HepG2 (cell line): ENCODE measurements around the gene DLST. TPM values are rescaled to one million over a fixed set of nuclear protein-coding genes. Genes with fewer than 3 reads are reported as not detected.

ENCODE experiments used
- DMAP1 ChIP-seq: IDR thresholded peaks from 2 replicates; pipeline ENCODE4 v1.6.1; 2016
- FOXC1 ChIP-seq: sonication (generic); formaldehyde crosslinking; IDR thresholded peaks from 2 replicates; pipeline ENCODE4 v1.8.0; 2022; ENCODE audit warnings: mild to moderate bottlenecking, missing genetic modification reagents, borderline replicate concordance
- FOXK2 ChIP-seq: fragments of 450-650 bp; IDR thresholded peaks from 2 replicates; pipeline ENCODE4 v1.6.1; 2016
- IKZF4 ChIP-seq: sonication (generic); formaldehyde crosslinking; IDR thresholded peaks from 2 replicates; pipeline ENCODE4 v1.5.1; 2020; ENCODE audit warnings: borderline replicate concordance, mild to moderate bottlenecking, low read depth, missing genetic modification reagents; ENCODE audit errors: not compliant biosample characterization
- IRF2 ChIP-seq: IDR thresholded peaks from 2 replicates; pipeline ENCODE4 v1.6.1; 2018; ENCODE audit warnings: missing genetic modification reagents, missing compliant biosample characterization
- JDP2 ChIP-seq: sonication (generic); formaldehyde crosslinking; IDR thresholded peaks from 2 replicates; pipeline ENCODE4 v1.8.1; 2022; ENCODE audit warnings: missing genetic modification reagents, borderline replicate concordance
- KLF15 ChIP-seq: sonication (generic); formaldehyde crosslinking; IDR thresholded peaks from 2 replicates; pipeline ENCODE4 v1.8.1; 2023; ENCODE audit warnings: borderline replicate concordance, mild to moderate bottlenecking, inconsistent platforms, missing genetic modification reagents, mixed read lengths
- MBNL3 ChIP-seq: fragments of 250-450 bp; sonication (Bioruptor Pico); conservative IDR thresholded peaks from 2 replicates; pipeline ENCODE4 v1.8.0; 2022; ENCODE audit warnings: mild to moderate bottlenecking, inconsistent platforms
- MIER2 ChIP-seq: IDR thresholded peaks from 2 replicates; pipeline ENCODE4 v1.6.1; 2016; ENCODE audit warnings: missing biosample characterization, missing genetic modification reagents
- MYC ChIP-seq: sonication (generic); formaldehyde crosslinking; IDR thresholded peaks from 2 replicates; pipeline ENCODE4 v1.9.0; 2021; ENCODE audit warnings: missing genetic modification reagents, borderline replicate concordance
- MZF1 ChIP-seq: sonication (generic); formaldehyde crosslinking; IDR thresholded peaks from 2 replicates; pipeline ENCODE4 v1.8.1; 2023; ENCODE audit warnings: mild to moderate bottlenecking, missing genetic modification reagents, borderline replicate concordance
- PAF1 ChIP-seq: IDR thresholded peaks from 2 replicates; pipeline ENCODE4 v1.6.1; 2016; ENCODE audit warnings: missing genetic modification reagents, missing compliant biosample characterization
- PAWR ChIP-seq: sonication (generic); formaldehyde crosslinking; IDR thresholded peaks from 2 replicates; pipeline ENCODE4 v1.4.0; 2020; ENCODE audit warnings: missing genetic modification reagents, mild to moderate bottlenecking, borderline replicate concordance
- RBM22 ChIP-seq: fragments of 200-400 bp; formaldehyde crosslinking; optimal IDR thresholded peaks from 2 replicates; pipeline ENCODE3; 2017; ENCODE audit warnings: mild to moderate bottlenecking, low read length, moderate library complexity
- STAG1 ChIP-seq: sonication (generic); formaldehyde crosslinking; IDR thresholded peaks from 2 replicates; pipeline ENCODE4 v1.4.0; 2020; ENCODE audit warnings: missing genetic modification reagents
- ZBTB46 ChIP-seq: sonication (generic); formaldehyde crosslinking; IDR thresholded peaks from 2 replicates; pipeline ENCODE4 v1.4.0; 2020; ENCODE audit warnings: mild to moderate bottlenecking, missing genetic modification reagents, borderline replicate concordance
- ZNF20 ChIP-seq: sonication (generic); formaldehyde crosslinking; IDR thresholded peaks from 2 replicates; pipeline ENCODE4 v1.4.0; 2020; ENCODE audit warnings: mild to moderate bottlenecking, moderate library complexity, missing genetic modification reagents
- ZNF253 ChIP-seq: sonication (generic); formaldehyde crosslinking; IDR thresholded peaks from 2 replicates; pipeline ENCODE4 v1.8.0; 2022; ENCODE audit warnings: mild to moderate bottlenecking, missing genetic modification reagents, borderline replicate concordance
- ZNF761 ChIP-seq: sonication (generic); formaldehyde crosslinking; conservative IDR thresholded peaks from 2 replicates; pipeline ENCODE4 v1.4.0; 2020; ENCODE audit warnings: mild to moderate bottlenecking, missing genetic modification reagents
- ZNF891 ChIP-seq: sonication (generic); formaldehyde crosslinking; IDR thresholded peaks from 2 replicates; pipeline ENCODE4 v1.5.0; 2020; ENCODE audit warnings: mild to moderate bottlenecking, missing genetic modification reagents
- ZSCAN30 ChIP-seq: sonication (generic); formaldehyde crosslinking; IDR thresholded peaks from 2 replicates; pipeline ENCODE4 v1.5.0; 2020; ENCODE audit warnings: mild to moderate bottlenecking, missing genetic modification reagents
- ZSCAN5A ChIP-seq: sonication (generic); formaldehyde crosslinking; IDR thresholded peaks from 2 replicates; pipeline ENCODE4 v1.8.0; 2022; ENCODE audit warnings: mild to moderate bottlenecking, missing genetic modification reagents, borderline replicate concordance
- ZZZ3 ChIP-seq: sonication (generic); formaldehyde crosslinking; IDR thresholded peaks from 2 replicates; pipeline ENCODE4 v1.4.0; 2020; ENCODE audit warnings: missing genetic modification reagents, mild to moderate bottlenecking, borderline replicate concordance
- polyA plus RNA-seq, 8 experiments: library from polyadenylated mRNA; depleted of rRNA in 3 of 8; stranded (reverse) in 7 of 8; unstranded in 1 of 8; fragments of >200 nt; fragmentation: Illumina TruSeq in 4 of 8; extraction: Trizol in 4 of 8; gene quantifications; 2 replicates each; pipeline versions ENCODE4 v1.2.1 to v1.2.3, GENCODE V29; 2011 to 2016; ENCODE audit warnings: low read depth in 4 of 8, missing spikeins in 1 of 8, mixed read lengths in 1 of 8; ENCODE audit not compliant: insufficient read depth in 1 of 8
- total RNA-seq, 5 experiments: library from RNA; depleted of rRNA; stranded (reverse); fragments of >200 nt; fragmentation: Illumina TruSeq; extraction: Trizol; gene quantifications; 2 replicates each; pipeline ENCODE4 v1.2.3, GENCODE V29; 2016; ENCODE audit warnings: low read depth in 1 of 5
- TF ChIP-seq, protein P1 (sequence below): sonication (generic); formaldehyde crosslinking; IDR thresholded peaks from 2 replicates; pipeline ENCODE4 v1.4.0; 2020; ENCODE audit warnings: missing genetic modification reagents
- TF ChIP-seq, protein P2 (sequence below): sonication (generic); formaldehyde crosslinking; IDR thresholded peaks from 2 replicates; pipeline ENCODE4; 2020; ENCODE audit warnings: missing genetic modification reagents, mild to moderate bottlenecking, borderline replicate concordance

DLST gene
- total and polyA plus RNA-seq, 2 of the 13 experiments (the other 11 are each of a cell fraction or from before 2014, with no cell fraction given), result 56.5 to 94.3 TPM

- TF ChIP-seq ZNF891 (CRISPR knock-in tag), result peak; percentile 79; the same call in 1 of the 2 replicates
- TF ChIP-seq, protein P1, sequence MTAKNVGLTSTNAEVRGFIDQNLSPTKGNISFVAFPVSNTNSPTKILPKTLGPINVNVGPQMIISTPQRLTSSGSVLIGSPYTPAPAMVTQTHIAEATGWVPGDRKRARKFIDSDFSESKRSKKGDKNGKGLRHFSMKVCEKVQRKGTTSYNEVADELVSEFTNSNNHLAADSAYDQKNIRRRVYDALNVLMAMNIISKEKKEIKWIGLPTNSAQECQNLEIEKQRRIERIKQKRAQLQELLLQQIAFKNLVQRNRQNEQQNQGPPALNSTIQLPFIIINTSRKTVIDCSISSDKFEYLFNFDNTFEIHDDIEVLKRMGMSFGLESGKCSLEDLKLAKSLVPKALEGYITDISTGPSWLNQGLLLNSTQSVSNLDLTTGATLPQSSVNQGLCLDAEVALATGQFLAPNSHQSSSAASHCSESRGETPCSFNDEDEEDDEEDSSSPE (CRISPR knock-in tag), result peak; percentile 78
- TF ChIP-seq PAF1 (CRISPR knock-in tag), result no peak; the same call in 1 of the 2 replicates
- TF ChIP-seq STAG1 (CRISPR knock-in tag), result no peak
- no peak for TF ChIP-seq ZZZ3 (CRISPR knock-in tag)
- no peak for TF ChIP-seq MZF1
- 0 out of 2 replicates have a peak, but pooled peaks have one; percentile 43 for TF ChIP-seq MIER2 (CRISPR knock-in tag)
- TF ChIP-seq MBNL3 (CRISPR knock-in tag), result no peak
- no peak for TF ChIP-seq JDP2 (CRISPR knock-in tag)
- TF ChIP-seq IKZF4 (CRISPR knock-in tag), result no peak
- no peak for TF ChIP-seq KLF15
- TF ChIP-seq PAWR (CRISPR knock-in tag), result no peak
- peak; percentile 83; the same call in 1 of the 2 replicates for TF ChIP-seq IRF2
- TF ChIP-seq FOXK2, result peak; percentile 81
- 0 out of 2 replicates have a peak, but pooled peaks have one; percentile 43 for TF ChIP-seq ZSCAN5A (CRISPR knock-in tag)
- peak; percentile 99 for TF ChIP-seq MYC
- 0 out of 2 replicates have a peak, but pooled peaks have one; percentile 32 for TF ChIP-seq ZNF761 (CRISPR knock-in tag)
- TF ChIP-seq ZBTB46 (CRISPR knock-in tag), result no peak
- peak; percentile 90 for TF ChIP-seq RBM22
- TF ChIP-seq, protein P2, sequence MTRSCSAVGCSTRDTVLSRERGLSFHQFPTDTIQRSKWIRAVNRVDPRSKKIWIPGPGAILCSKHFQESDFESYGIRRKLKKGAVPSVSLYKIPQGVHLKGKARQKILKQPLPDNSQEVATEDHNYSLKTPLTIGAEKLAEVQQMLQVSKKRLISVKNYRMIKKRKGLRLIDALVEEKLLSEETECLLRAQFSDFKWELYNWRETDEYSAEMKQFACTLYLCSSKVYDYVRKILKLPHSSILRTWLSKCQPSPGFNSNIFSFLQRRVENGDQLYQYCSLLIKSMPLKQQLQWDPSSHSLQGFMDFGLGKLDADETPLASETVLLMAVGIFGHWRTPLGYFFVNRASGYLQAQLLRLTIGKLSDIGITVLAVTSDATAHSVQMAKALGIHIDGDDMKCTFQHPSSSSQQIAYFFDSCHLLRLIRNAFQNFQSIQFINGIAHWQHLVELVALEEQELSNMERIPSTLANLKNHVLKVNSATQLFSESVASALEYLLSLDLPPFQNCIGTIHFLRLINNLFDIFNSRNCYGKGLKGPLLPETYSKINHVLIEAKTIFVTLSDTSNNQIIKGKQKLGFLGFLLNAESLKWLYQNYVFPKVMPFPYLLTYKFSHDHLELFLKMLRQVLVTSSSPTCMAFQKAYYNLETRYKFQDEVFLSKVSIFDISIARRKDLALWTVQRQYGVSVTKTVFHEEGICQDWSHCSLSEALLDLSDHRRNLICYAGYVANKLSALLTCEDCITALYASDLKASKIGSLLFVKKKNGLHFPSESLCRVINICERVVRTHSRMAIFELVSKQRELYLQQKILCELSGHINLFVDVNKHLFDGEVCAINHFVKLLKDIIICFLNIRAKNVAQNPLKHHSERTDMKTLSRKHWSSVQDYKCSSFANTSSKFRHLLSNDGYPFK (CRISPR knock-in tag), result peak; percentile 47; the same call in 1 of the 2 replicates
- no peak; the same call in 1 of the 2 replicates for TF ChIP-seq FOXC1 (CRISPR knock-in tag)
- peak; percentile 76 for TF ChIP-seq DMAP1 (CRISPR knock-in tag)
- TF ChIP-seq ZNF20, result no peak
- 0 out of 2 replicates have a peak, but pooled peaks have one; percentile 70 for TF ChIP-seq ZSCAN30 (CRISPR knock-in tag)
- no peak for TF ChIP-seq ZNF253
These were observed 17.0 kb downstream of the DLST start (continued) for GRCh38 chr14:74898694-74899093.
